Stromal cell of bone marrow (primary cell): ENCODE data around the gene GPR157.

ENCODE experiments used
- DNase-seq: peaks from one replicate; pipeline ENCODE4 v3.0.0-alpha.2; 2012; ENCODE audit warnings: low read depth

GPR157 gene

DNA sequence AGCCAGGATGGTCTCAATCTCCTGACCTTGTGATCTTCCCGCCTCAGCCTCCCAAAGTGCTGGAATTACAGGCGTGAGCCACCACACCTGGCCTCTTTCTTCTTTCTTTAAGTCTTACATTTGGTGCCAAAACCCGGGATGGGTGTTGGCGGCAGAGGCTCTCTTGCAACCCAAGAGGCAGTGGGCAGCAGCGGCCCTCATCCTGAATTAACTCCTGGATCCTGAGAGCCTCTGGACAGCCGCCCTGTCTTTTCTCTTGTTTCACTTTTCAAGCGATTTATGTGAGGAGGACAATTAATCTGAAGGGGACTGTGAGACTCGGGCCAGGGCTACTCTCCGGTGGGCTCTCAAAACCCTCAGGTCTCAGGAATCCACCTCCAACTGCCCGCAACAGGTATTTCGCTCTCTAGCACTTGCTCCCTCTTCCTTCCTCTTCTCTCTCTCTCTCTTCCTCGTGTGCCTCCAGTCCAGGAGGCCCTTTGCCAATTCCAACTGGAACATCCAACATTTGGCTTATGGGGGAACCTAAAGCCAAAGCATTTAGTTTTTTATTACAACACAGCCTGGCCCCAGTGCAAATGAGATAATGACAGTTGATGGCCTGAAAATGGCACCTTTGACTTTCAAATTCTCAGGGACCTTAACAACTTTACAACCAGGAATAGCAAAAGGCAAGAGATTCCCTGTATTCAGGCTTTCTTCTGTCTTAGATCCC lies 41.3 kb downstream of the GPR157 start:
- DNase-seq, result no peak

DNA sequence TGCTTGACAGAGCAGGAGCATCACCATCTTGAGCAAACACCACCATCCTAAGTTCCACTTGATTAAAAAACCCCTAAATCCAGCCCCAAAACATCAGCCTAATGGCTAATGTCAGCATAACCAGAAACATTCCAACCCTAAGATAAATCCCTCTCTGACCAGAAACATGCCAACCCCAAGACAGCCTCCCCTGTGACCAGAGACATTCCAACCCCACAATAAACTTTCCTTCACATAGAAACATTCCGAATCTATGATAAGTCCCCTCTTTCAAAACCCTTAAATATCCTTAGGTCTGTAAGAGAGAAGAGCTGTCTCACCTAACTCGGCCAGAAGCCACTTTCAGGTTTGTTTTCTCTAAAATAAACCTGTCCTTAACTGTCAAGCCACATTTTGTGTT lies 42.1 kb downstream of the GPR157 start:
- DNase-seq, result no peak

DNA sequence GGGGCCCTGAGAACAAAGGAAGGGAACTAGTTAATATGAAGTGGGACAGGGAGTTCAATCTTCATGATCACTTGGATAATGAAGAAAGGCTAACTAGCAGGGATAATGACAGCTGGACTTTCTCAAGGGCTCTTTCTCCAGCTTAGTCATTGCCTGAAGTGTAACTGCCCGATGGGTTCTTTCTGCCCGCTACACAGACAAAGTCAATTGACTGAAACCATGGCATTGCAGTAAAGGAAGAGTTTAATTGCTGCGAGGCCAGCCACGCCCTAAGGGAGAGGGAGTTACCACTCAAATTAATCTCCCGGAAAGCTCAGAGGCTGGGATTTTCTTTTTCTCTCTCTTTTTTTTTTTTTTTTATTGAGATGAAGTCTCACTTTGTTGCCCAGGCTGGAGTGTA lies 42.9 kb downstream of the GPR157 start:
- DNase-seq, result no peak

DNA sequence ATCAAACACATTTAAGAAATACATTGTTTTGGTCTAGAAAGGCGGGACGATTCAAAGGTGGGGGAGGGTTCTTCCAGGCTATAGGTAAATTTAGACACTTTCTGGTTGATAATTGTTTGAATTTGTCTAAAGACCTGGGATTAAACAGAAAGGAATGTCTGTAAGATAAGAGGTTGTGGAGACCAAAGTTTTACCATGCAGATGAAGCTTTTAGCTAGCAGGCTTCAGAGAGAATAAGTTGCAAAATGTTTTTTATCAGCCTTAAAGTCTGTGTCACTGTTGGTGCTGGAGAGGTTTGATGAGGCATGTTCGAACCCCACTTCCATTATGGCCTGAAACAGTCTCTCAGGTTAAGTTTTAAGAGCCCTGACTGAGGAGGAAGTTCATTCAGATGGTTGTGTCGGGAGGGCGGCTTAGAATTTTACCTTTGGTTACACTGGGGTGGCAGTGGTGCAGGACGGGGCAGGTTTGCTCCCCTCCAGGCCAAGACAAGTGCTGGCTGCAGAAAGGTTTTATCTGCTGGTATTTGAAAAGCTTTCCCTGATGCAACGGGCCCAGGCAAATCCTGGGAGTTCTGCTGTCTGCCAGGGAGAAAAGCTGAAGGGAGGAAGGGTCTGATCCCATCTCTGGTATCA lies 43.5 kb downstream of the GPR157 start:
- no peak for DNase-seq

DNA sequence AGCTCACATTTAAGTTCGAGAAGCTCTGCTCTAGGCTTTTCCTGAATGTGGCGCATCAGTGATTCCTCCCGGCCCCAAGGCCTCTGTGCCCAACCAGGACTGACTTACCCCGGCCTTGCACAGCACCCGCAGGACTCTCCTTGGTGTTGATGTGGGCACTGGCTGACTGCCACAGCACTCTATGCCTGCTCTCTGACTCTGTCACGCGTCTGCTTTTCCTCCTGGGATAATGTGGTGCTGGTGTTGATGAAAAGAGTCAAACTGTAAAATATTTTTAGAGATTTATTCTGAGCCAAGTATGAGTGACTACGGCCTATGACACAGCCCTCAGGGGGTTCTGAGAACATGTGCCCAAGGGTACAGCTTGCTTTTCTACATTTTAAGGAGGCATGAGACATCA lies 44.0 kb downstream of the GPR157 start:
- DNase-seq, result peak; percentile 38

DNA sequence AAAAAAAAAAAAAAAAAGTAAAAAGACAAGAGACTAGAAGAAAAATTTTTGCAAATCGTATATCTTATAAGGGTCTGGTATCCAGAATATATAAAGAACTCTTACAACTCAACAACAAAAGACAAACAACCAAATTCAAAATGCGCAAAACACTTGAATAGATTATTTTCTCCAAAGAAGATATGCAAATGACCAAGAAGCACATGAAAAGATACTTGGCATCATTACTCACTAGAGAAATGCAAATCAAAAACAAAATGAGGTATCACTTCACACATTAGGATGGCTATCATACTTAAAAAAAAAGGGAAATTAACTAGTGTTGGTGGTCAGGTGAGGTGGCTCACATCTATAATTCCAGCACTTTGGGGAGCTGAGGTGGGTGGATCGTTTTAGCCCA lies 47.4 kb downstream of the GPR157 start:
- no peak for DNase-seq

DNA sequence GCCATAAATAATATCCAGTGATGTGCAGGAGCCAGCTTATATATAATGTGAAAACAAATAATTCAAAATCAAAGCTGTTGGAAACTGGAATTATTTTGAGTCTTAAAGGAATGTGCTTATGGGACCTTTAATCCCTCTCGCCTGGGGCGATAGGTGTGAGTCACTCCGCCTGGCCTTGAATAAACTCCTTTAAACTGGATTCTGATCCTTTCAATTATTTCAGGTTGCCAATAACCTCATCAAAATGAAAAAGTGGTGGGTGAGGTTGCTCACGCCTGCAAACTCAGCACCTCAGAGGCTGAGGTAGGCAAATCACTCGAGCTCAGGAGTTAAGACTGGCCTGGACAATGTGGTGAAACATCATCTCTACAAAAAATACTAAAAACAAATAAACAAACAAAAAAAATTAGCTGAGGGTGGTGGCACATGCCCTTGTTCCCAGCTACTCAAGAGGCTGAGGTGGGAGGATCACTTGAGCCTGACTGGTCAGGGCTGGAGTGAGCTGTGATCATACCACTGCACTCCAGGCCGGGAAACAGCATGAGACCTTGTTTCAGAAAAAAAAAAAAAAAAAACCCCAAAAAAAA lies 48.1 kb downstream of the GPR157 start:
- DNase-seq, result no peak

DNA sequence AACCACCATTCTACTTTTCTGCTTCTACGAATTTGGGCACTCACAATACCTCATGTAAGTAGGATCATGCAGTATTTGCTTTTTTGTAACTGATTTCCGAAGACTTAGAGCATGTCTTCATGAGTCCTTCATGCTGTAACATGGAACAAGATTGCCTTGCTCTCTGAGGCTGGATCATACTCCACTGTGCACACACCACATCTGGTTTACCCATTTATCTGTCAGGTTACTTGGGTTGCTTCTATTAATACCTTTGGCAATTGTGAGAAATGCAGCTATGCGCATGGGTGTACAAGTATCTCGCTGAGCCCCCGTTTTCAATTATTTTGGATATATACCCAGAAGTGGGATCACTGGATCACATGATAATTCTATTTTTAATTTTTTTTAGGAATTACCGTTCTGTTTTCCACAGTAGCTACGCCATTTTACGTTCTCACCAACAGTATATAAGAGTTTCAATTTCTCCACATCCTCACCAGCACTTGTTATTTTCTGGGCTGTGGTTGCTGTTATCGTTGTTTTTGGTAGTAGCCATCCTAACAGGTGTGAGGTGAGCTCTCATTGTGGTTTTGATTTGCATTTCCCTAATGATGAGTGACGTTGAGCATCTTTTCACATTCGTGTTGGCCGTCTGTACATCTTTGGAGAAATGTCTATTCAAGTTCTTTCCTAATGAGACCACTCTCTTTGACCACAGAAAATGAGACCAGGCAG lies 48.8 kb downstream of the GPR157 start:
- no peak for DNase-seq

DNA sequence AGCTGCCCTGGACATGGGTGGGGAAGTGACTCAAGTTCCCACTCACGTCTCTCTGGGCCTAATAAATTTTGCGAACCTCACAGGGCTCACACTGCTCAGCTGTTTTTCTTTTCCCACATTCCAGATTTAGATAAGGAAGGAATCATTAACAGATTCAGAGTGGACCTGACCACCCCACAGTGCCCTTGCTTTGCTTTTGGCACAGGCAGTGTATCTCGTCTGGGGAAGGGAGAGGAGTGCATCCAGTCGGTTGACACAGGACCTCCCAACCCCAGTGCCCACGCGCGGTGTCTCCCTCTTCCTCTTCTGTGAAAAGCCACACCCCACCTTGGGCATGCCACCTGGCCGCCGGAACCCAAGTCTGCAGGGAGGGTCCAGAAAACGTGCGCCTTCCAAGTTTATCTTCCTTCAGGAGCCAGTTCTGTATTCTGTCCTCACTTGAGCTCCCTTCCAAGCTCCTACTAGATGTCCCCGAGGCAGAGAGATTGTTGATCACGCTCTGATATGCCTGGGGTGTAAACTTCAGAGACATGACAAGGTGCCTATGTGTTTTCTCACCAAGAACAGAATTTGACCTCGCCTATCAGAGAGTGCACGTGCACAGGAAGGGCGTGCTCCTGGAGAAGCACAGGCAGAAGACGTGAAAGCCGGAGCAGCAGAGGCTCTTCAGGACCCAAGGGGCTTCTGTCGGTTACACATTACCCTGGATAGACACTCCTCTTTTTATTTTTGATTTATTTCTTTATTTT lies 50.0 kb downstream of the GPR157 start:
- no peak for DNase-seq

DNA sequence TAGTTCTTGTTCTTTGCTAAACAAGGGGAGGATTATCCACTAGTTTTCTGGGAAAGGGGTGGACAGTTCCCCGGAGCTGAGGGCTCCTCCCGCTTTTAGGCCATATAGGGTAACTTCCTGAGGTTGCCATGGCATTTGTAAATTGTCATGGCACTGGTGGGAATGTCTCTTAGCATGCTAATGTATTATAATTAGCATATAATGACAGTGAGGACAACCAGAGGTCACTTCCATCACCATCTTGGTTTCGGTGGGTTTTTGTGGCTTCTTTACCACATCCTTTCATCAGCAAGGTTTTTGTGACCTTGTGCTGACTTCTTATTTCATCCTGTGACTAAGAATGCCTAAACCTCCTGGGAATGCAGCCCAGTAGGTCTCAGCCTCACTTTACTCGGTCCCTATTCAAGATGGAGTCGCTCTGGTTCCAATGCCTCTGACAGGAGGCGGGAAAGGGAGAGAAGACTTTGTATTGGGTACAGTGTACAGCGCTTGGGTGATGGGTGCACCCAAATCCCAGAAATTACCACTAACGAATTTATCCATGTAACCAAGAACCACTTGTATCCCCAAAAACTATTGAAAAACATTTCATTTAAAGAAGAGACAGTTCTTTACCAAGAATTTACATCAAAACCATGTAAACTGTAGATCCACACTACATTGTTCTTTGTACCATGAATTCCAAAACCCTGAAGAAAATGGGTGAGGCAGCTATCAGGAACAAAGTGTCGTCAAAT lies 50.7 kb downstream of the GPR157 start:
- peak; percentile 28 for DNase-seq

DNA sequence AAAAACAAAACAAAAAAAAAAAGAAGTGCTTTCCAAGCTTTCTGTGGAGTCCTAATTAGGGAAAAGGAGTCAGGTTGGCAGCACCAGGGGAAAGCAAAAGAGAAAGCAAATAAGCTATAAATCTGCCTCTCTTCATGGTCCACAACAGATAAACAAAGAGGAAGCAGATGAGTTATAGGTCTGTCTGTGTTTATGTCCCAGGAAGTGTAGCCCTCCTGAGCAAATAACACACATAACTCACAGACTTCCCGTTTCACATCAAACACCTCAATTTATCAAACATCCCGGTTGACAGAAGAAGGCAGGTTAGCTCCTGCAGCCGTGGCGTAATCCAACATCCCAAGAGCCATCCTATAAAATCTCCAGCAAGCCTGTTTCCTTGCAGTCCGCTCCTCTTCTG lies 53.9 kb downstream of the GPR157 start:
- DNase-seq, result no peak

DNA sequence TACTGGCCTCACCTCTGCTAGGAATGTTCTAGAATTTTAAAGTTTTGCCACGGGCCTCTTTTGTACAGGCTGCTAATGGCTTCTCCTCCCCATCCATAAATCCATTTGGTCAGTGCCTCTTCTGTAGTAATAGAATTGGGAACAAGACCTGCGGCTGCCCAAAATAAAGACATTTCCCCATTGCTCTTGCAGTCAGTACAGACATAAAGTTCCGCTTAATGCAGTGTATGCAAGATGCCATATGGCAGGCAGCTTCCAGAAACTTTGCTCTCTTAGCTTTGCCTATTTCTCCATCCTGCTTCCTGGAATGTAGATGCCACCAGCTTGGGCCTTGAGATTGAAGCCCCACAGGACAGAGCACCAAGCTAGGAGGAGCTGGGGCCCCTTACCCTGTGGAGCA lies 55.8 kb downstream of the GPR157 start:
- DNase-seq, result no peak

DNA sequence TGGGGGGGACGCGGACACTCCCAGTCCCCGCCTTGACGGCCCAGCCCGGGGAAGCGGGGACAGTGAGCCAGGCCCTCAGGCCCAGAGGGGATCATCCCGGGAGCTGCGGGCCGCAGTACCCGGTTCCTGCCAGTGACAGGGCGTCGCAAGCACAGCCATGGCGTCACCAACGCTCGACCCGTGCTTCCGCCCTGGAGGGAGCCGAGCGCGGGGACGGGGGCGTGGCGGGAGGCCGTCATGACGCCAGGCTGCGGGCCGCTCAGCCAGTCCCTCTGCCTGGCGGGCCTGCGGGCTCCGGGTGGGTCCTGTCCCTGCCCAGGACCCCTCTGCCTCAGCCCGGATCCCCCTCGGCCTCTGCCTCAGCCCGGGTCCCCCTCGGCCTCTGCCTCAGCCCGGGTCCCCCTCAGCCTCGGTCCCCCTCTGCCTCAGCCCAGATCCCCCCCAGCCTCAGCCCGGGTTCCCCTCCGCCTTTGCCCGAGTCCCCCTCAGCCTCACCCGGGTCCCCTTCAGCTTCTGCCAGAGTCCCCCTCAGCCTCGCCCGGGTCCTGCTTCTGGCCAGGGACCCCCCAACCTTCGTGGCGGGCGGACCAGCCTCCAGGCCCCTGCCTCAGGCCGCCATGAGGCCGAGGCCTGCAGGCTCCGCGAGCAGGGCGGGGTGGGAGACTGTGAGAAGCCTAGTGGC lies 57.2 kb downstream of the GPR157 start:
- no peak for DNase-seq

DNA sequence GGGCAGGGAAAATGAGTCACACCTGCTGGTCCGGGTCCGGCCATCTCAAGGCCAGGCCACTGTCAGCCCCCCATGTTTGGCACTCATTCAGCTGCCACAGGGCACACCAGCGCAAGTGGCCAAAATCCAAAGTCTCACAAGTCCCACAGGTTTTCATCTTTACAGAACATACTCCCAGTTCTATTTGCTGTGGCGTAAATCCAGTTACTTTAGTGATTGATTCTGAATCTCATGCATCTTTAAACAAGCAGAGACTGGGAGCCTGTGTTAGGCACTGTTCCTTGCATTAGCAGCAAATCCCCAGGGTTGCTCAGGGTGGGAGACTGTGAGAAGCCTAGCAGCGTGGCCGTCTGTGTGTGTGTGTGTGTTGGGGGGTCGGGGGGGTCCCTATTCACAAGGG lies 58.4 kb downstream of the GPR157 start:
- DNase-seq, result no peak

DNA sequence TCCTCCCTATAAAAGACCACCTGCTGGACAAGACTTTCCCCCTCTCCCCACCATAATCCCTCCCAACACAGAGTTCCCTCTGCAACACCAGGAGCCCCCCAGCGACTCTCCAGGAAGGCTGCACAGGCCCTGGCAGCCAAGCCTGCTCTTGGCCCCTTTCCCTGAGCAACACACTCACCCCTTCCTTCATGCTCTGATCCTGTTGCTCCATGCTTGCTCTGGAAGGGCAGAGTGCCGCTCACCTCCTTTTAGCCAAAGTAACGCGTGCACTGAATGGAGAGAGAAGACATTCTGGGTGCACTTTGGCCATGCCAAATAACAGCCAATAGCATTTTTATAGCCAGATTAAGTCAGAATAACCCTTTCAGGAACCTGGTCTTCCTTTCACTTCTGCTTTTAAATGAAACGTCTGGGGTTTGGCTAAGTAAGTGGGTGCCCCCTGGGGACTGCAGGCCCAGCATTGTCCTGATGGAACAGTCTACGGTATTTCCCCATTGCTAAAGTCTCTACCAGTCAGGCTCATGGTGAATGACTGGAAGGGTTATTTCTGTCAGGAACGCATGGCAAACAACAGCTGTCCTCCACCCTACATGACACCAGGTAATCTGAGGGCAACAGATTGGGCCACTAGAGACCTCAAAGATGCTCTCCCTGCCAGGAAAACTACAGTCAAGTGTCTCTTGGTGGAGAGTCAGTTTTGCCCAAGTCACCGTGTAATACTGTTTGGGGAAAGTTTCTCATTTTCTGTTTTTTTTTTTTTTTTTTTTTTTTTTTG lies 59.4 kb downstream of the GPR157 start, which contains the start of gene SLC2A5:
TSS of gene SLC2A5 (minus strand) at position 310 of the 775 bp plus-strand sequence. CDS start at position 211, 99 bp downstream.
- DNase-seq, result no peak

DNA sequence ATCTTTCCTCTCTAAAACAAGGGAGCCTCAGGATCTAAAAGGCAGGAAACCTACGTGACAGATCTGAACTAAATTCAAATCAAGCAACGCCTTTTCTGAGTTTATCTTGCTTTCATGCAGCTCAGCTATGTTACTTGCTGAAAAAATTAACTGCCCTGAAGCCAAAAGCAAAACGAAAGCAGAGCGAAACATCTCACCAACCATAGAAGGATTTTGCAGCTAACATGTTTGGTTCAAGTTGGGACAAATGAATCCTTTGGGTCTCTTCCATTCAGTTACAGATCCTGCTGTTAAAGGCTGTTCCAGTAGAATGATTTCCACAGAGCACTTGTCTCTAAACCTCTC lies 59.9 kb downstream of the GPR157 start:
- DNase-seq, result no peak

DNA sequence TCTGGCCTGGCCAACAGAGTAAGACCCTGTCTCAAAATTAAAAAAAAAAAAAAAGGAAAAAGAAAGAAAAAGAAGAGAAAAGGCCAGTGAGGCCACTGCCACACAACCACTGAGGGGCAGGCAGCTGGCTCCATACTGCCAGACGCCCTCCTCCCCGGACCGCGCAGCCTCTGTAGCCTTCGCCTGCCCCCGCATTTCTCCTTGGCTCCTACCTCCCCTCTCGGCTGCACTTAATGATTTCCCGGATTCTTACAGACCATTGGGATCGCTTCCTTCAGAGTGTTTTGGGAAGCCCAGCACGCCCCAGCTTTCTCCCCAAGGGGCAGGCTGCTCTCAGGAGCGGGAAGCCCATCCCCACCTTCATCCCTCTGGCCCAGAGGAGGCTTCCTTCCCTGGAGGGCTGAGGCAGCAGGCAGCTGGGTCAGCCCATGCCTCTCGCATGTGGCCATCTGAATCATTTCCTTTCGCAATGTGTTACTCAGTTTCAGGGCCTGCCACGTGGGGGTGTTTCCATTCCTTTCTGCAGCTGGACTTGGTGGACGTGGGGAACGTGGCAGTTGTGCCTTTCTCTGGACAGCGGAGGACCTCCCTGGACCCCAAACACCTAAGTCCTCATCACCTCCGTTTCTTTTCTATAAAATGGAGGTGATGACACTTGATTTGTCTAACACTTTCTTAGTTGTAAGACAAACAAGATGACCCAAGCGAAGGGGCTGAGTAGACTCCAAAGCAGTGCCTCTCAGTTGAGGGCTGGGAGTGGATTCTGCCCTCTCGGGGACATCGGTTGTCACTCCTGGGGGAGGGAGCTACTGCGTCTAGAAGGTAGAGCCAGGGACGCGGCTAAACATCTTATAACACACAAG lies 61.7 kb downstream of the GPR157 start:
- DNase-seq, result peak; percentile 87

DNA sequence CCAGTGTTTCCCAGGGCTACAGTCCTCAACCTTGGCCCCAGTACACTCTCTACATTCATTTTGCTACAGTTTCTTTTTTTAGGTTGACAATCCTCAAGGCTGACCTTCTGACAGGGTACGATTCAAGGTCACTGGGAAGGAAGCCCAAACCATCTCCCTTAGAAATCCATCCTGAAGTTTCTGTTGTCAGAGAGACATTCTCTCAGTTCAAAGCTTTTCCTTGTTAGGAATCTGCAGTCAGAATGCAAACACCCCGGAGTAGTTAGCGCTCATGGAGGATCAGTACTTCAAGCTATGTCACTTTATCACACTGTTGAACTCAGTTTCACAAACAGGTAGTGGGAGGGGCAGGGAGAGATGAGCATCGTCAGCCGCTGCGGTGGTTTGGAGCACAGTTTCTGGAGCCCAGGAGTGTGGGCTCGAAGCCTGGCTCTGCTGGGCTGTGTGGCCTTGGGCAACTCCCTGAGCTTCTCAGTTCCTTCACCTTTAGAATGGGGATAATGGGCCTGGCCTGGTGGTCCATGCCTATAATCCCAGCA lies 63.6 kb downstream of the GPR157 start:
- DNase-seq, result no peak

DNA sequence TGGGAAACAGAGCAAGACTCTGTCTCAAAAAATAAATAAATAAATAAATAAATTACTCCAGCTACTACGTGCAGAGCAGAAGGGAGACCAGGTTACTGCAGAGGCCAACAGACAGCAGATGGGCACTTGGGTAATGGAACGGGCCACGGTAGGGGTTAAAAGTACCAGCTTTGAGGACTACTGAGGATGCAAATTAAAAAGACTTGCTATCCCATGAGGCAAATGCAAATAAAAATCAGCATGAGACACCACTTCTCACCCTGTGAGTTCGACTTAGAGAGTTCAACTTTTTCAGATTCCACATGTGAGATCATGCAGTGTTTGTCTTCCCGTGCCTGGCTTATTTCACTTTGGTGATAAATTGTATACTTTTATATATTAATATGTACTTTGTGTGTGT lies 66.1 kb downstream of the GPR157 start:
- no peak for DNase-seq
